Adrenal gland (tissue), 12 donors: ENCODE data around the gene CTAGE4. TPM values are rescaled to one million over a fixed set of nuclear protein-coding genes. Genes with fewer than 3 reads are reported as not detected.
"Not testable (repeated sequence)": the region's sequence is repeated elsewhere in the genome, so short reads cannot be mapped to it uniquely, and the experiment has no call there.

Source experiments
- DNase-seq, 7 donors: peaks; one replicate each; pipeline ENCODE4 v3.0.0-alpha.2; 2019 to 2020
- H3K27ac ChIP-seq, 5 donors: fragments of 200-600 bp; sonication (generic) in 4 of 5; 1 replicate in 3 of 5; 2 replicates in 2 of 5; pipeline versions ENCODE4 v1.5.1 to v1.8.0; 2016 to 2020; ENCODE audit warnings: mild to moderate bottlenecking in 1 of 5
- H3K27me3 ChIP-seq: fragments of 200-600 bp; 2 replicates; pipeline ENCODE4 v1.8.0; 2021
- H3K36me3 ChIP-seq, 2 donors: fragments of 200-600 bp; replicated peaks in 1 of 2; 1 replicate in 1 of 2; 2 replicates in 1 of 2; pipeline versions ENCODE4 v1.5.1 to v1.8.0; 2018 to 2022
- H3K4me1 ChIP-seq, 2 donors: fragments of 200-600 bp; replicated peaks in 1 of 2; 1 replicate in 1 of 2; 2 replicates in 1 of 2; pipeline versions ENCODE4 v1.5.1 to v1.8.0; 2018 to 2021
- H3K4me3 ChIP-seq, 4 donors: fragments of 200-600 bp; sonication (generic) in 3 of 4; one replicate each; pipeline ENCODE4 v1.5.1; 2016 to 2018
- H3K9me3 ChIP-seq, 3 donors: fragments of 200-600 bp; sonication (generic) in 1 of 3; replicated peaks in 1 of 3; 1 replicate in 2 of 3; 2 replicates in 1 of 3; pipeline versions ENCODE4 v1.5.1 to v1.8.0; 2016 to 2021
- POLR2A ChIP-seq, 2 donors: fragments of 450-650 bp; IDR thresholded peaks; one replicate each; pipeline ENCODE4 v1.6.1; 2017; ENCODE audit warnings: antibody characterized with exemption in 2 of 2, mild to moderate bottlenecking in 2 of 2, moderate library complexity in 1 of 2
- WGBS, 4 donors: extraction: QIAGEN DNeasy Blood & Tissue Kit in 2 of 4; methylation state at CpG; one replicate each; pipeline versions ENCODE4 v1.1.5 to v1.1.7; 2013 to 2017; 5-methylcytosine and 5-hydroxymethylcytosine counted together
- intact Hi-C, 2 donors: fragments of 100-400 bp; cut with DNase I; formaldehyde crosslinking; loops; one replicate each; pipeline versions ENCODE4 v1.14.1 to v1.15.0; 2022 to 2023
- polyA plus RNA-seq, 3 donors: library from polyadenylated mRNA; stranded (reverse); fragments of 200-250 nt in 2 of 3; fragments of 350-450 nt in 1 of 3; fragmentation: Illumina TruSeq in 1 of 3; extraction: RNeasy Lipid Tissue Mini Kit (QIAGEN cat#74804) in 1 of 3; gene quantifications; one replicate each; pipeline ENCODE4 v1.2.3, GENCODE V29; 2013 to 2014
- total RNA-seq, 9 donors: library from RNA; depleted of rRNA in 4 of 9; stranded (reverse); fragments of >200 nt in 4 of 9; fragments of 120-200 nt in 1 of 9; fragmentation: NEBNext Ultra II Directional in 1 of 9; extraction: Animal tissue kit (Norgen Biotek cat#: 25700) in 1 of 9; gene quantifications; one replicate each; pipeline versions ENCODE4 v1.1.0 to v1.2.4, GENCODE V29; 2013 to 2023
- TF ChIP-seq, protein P1 (sequence below), 6 experiments: fragments of 450-650 bp in 4 of 6; fragments of 200-600 bp in 2 of 6; sonication (generic) in 1 of 6; IDR thresholded peaks; 1 replicate in 5 of 6; 2 replicates in 1 of 6; pipeline versions ENCODE4 v1.5.1 to v1.8.0; 2016 to 2021; ENCODE audit warnings: antibody characterized with exemption in 6 of 6, mild to moderate bottlenecking in 2 of 6, moderate library complexity in 1 of 6
- donor health status: healthy with polysubstance abuse.
- donor health status: Bipolar disorder and iron deficiency.
- donor health status: DM: yes; HTN: yes; CAD: no.
- donor health status: DM: no; HTN: no; CAD: no.
- donor health status: DM: no; HTN: no; CAD: no.
- donor health status: DM: yes; HTN: yes; CAD: no.

CTAGE4 gene
- total and polyA plus RNA-seq, 12 donors, result 0.23 to 2.3 (median 0.44) TPM; not detected in 4

GRCh38 chr7:144148224-144148827 lies 34.9 kb upstream of the CTAGE4 start:
- WGBS, 4 donors, result 61 to 78% (median 71%) methylated on average over 2 of the region's 2 CpGs
- intact Hi-C loops, result no loop called here
- TF ChIP-seq, protein P1, sequence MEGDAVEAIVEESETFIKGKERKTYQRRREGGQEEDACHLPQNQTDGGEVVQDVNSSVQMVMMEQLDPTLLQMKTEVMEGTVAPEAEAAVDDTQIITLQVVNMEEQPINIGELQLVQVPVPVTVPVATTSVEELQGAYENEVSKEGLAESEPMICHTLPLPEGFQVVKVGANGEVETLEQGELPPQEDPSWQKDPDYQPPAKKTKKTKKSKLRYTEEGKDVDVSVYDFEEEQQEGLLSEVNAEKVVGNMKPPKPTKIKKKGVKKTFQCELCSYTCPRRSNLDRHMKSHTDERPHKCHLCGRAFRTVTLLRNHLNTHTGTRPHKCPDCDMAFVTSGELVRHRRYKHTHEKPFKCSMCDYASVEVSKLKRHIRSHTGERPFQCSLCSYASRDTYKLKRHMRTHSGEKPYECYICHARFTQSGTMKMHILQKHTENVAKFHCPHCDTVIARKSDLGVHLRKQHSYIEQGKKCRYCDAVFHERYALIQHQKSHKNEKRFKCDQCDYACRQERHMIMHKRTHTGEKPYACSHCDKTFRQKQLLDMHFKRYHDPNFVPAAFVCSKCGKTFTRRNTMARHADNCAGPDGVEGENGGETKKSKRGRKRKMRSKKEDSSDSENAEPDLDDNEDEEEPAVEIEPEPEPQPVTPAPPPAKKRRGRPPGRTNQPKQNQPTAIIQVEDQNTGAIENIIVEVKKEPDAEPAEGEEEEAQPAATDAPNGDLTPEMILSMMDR (IDR thresholded peaks at IDR 0.05), result no peak
- no peak for TF ChIP-seq POLR2A (IDR thresholded peaks at IDR 0.05)

DNA sequence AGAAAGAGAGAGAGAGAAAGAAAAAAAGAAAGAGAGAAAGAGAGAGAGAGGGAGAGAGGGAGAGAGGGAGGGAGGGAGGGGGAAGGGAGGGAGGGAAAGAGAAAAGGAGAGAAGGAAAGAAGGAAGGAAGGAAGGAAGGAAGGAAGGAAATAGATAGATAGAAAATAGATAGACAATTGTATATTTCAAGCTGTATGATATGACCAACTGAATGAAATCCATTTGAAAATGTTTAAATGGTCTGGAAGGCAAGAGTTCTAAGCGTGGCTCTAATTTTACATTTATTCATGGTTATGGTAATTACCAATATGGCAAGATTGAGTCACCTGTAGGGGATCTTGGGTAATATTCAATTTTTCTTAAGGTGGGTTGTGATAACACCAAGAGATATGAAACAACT lies 24.4 kb upstream of the CTAGE4 start:
- TF ChIP-seq, protein P1 (IDR thresholded peaks at IDR 0.05), result no peak
- no peak for TF ChIP-seq POLR2A (IDR thresholded peaks at IDR 0.05)
- Histone ChIP-seq H3K27ac (no peak overlapping the region), H3K4me3 (no peak overlapping the region), H3K4me1 (no peaks in the 10 kb centered on the region), H3K9me3 (no peaks in the 10 kb centered on the region), H3K36me3 (no peaks in the 10 kb centered on the region), H3K27me3 (no peaks in the 10 kb centered on the region)
- 74 to 84% (median 75%) methylated on average over 1 of the region's 1 CpG for WGBS, 4 donors
- DNase-seq, result no peak
- intact Hi-C loops, result no loop called here

More at GRCh38 chr7:144148224-144148827, 34.9 kb upstream of the CTAGE4 start:
- Histone ChIP-seq H3K36me3 (no peaks in the 10 kb centered on the region), H3K27ac (no peak overlapping the region), H3K27me3 (no peaks in the 10 kb centered on the region), H3K4me1 (no peaks in the 10 kb centered on the region), H3K4me3 (no peak overlapping the region), H3K9me3 (no peaks in the 10 kb centered on the region)
- DNase-seq, result no peak

DNA sequence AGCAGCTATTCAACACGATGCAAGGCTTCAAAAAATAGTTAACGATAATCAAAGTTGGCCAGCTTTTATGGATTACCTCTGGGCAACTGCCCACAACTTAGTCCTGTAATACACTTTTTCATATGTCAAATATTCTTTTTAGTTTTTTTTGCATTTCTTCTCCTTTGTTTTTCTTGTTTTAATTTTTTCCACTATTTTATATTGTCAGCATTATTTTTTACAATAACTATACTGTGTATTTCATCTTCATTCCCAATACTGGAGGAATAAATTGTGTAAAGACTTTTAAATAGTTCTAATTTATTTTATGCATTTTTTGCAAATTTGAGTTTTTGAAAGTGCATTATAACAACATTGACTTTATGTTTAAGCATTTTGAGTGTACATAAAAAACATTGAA lies 18.5 kb upstream of the CTAGE4 start:
- Histone ChIP-seq H3K27ac (no peak overlapping the region), H3K36me3 (no peaks in the 10 kb centered on the region), H3K4me3 (no peak overlapping the region), H3K9me3 (no peaks in the 10 kb centered on the region), H3K27me3 (no peaks in the 10 kb centered on the region), H3K4me1 (no peaks in the 10 kb centered on the region)
- intact Hi-C loops, result no loop called here
- no peak for DNase-seq
- 44 to 63% (median 58%) methylated on average over 2 of the region's 2 CpGs for WGBS, 4 donors
- TF ChIP-seq, protein P1 (IDR thresholded peaks at IDR 0.05), result no peak
- no peak for TF ChIP-seq POLR2A (IDR thresholded peaks at IDR 0.05)

- DNase-seq, H3K9me3 ChIP-seq, H3K27me3 ChIP-seq, H3K36me3 ChIP-seq, H3K4me3 ChIP-seq, H3K4me1 ChIP-seq, intact Hi-C loops, H3K27ac ChIP-seq: not testable (repeated sequence)
- WGBS, 4 donors, result 72 to 82% (median 77%) methylated on average over 4 of the region's 4 CpGs
Observed at GRCh38 chr7:144171594-144172350, 11.5 kb upstream of the CTAGE4 start.
